ENCODE measurements around the gene ELK3.

The ELK3 gene

GRCh38 chr12:96199464-96199863 lies 5.3 kb downstream of the ELK3 start:
- no peak for TF ChIP-seq NFIC (IDR thresholded peaks at IDR 0.05)
- TF ChIP-seq MAX (IDR thresholded peaks at IDR 0.05), result no peak

- no peak for TF ChIP-seq USF1 (IDR thresholded peaks at IDR 0.05)
- TF ChIP-seq TCF12 (IDR thresholded peaks at IDR 0.05; ENCODE audit: low read depth), result no peak
- TF ChIP-seq MAX (IDR thresholded peaks at IDR 0.05), result no peak
- no peak for TF ChIP-seq EP300 (IDR thresholded peaks at IDR 0.05; ENCODE audit: borderline replicate concordance)
Observed at GRCh38 chr12:96201272-96202227, 7.4 kb downstream of the ELK3 start.

GRCh38 chr12:96204381-96204780 lies 10.2 kb downstream of the ELK3 start:
- TF ChIP-seq YY1 (IDR thresholded peaks at IDR 0.05; ENCODE audit: low read depth) (no peak), NFIC (IDR thresholded peaks at IDR 0.05) (no peak), FOXM1 (IDR thresholded peaks at IDR 0.05; ENCODE audit: borderline replicate concordance, low read depth) (no peak), RAD21 (IDR thresholded peaks at IDR 0.05; ENCODE audit: low read depth) (no peak), TEAD4 (IDR thresholded peaks at IDR 0.05) (no peak), TCF12 (IDR thresholded peaks at IDR 0.05; ENCODE audit: low read depth) (no peak), EGR1 (IDR thresholded peaks at IDR 0.05) (no peak), CREB1 (IDR thresholded peaks at IDR 0.05; ENCODE audit: low read depth) (no peak), USF1 (IDR thresholded peaks at IDR 0.05) (no peak)

GRCh38 chr12:96205908-96206307 lies 11.7 kb downstream of the ELK3 start:
- TF ChIP-seq TEAD4 (IDR thresholded peaks at IDR 0.05) (no peak), EGR1 (IDR thresholded peaks at IDR 0.05) (no peak), TCF12 (IDR thresholded peaks at IDR 0.05; ENCODE audit: low read depth) (no peak), MAX (IDR thresholded peaks at IDR 0.05) (no peak), ZBTB7A (IDR thresholded peaks at IDR 0.05; ENCODE audit: low read depth) (no peak), REST (IDR thresholded peaks at IDR 0.05; ENCODE audit: low read depth) (no peak), EP300 (IDR thresholded peaks at IDR 0.05; ENCODE audit: borderline replicate concordance) (no peak), CEBPB (IDR thresholded peaks at IDR 0.05) (no peak)

GRCh38 chr12:96206936-96207662 lies 12.9 kb downstream of the ELK3 start:
- TF ChIP-seq MAX (IDR thresholded peaks at IDR 0.05) (no peak), TCF12 (IDR thresholded peaks at IDR 0.05; ENCODE audit: low read depth) (no peak), ZBTB7A (IDR thresholded peaks at IDR 0.05; ENCODE audit: low read depth) (no peak)

GRCh38 chr12:96208346-96208745 lies 14.2 kb downstream of the ELK3 start:
- TF ChIP-seq TCF12 (IDR thresholded peaks at IDR 0.05; ENCODE audit: low read depth), result no peak
- no peak for TF ChIP-seq RAD21 (IDR thresholded peaks at IDR 0.05; ENCODE audit: low read depth)
- no peak for TF ChIP-seq TAF1 (IDR thresholded peaks at IDR 0.05; ENCODE audit: low read depth)
- TF ChIP-seq NFIC (IDR thresholded peaks at IDR 0.05), result no peak
- no peak for TF ChIP-seq FOXM1 (IDR thresholded peaks at IDR 0.05; ENCODE audit: borderline replicate concordance, low read depth)
- TF ChIP-seq USF1 (IDR thresholded peaks at IDR 0.05), result no peak
- no peak for TF ChIP-seq MAX (IDR thresholded peaks at IDR 0.05)
- TF ChIP-seq EGR1 (IDR thresholded peaks at IDR 0.05), result no peak
- TF ChIP-seq TEAD4 (IDR thresholded peaks at IDR 0.05), result no peak
- TF ChIP-seq YY1 (IDR thresholded peaks at IDR 0.05; ENCODE audit: low read depth), result no peak
- TF ChIP-seq ZBTB7A (IDR thresholded peaks at IDR 0.05; ENCODE audit: low read depth), result no peak
- no peak for TF ChIP-seq CREB1 (IDR thresholded peaks at IDR 0.05; ENCODE audit: low read depth)
- no peak for TF ChIP-seq EP300 (IDR thresholded peaks at IDR 0.05; ENCODE audit: borderline replicate concordance)
- TF ChIP-seq CEBPB (IDR thresholded peaks at IDR 0.05), result no peak

All from Ishikawa (cell line).